KMS-11 (cell line): ENCODE measurements around the gene ITGAL.
"Not testable (repeated sequence)": the region's sequence is repeated elsewhere in the genome, so short reads cannot be mapped to it uniquely, and the experiment has no call there.

Experiments used
- H2AFZ ChIP-seq: fragments of 200-600 bp; sonication (generic); 2 replicates; pipeline ENCODE4 v1.6.1; 2016; ENCODE audit warnings: antibody characterized with exemption, mixed run types, low read depth
- H3K27ac ChIP-seq: fragments of 200-600 bp; sonication (generic); 2 replicates; pipeline ENCODE4 v1.6.1; 2016; ENCODE audit warnings: mild to moderate bottlenecking, mixed run types
- H3K27me3 ChIP-seq: fragments of 200-600 bp; sonication (generic); 2 replicates; pipeline ENCODE4 v1.6.1; 2017; ENCODE audit warnings: mild to moderate bottlenecking, low read depth, mixed run types, moderate library complexity; ENCODE audit not compliant: insufficient read depth
- H3K36me3 ChIP-seq: fragments of 200-600 bp; sonication (generic); 2 replicates; pipeline ENCODE4 v1.6.1; 2017; ENCODE audit warnings: mild to moderate bottlenecking, mixed run types; ENCODE audit not compliant: insufficient read depth
- H3K4me1 ChIP-seq: fragments of 200-600 bp; sonication (generic); 2 replicates; pipeline ENCODE4 v1.6.1; 2016; ENCODE audit warnings: mild to moderate bottlenecking, low read depth, mixed run types; ENCODE audit not compliant: poor library complexity, severe bottlenecking
- H3K4me2 ChIP-seq: fragments of 200-600 bp; sonication (generic); 2 replicates; pipeline ENCODE4 v1.7.0; 2016; ENCODE audit warnings: mild to moderate bottlenecking, mixed run types
- H3K4me3 ChIP-seq: fragments of 200-600 bp; sonication (generic); IDR thresholded peaks from 2 replicates; pipeline ENCODE4 v1.6.1; 2017; ENCODE audit warnings: low read depth, low read length, mixed read lengths; ENCODE audit not compliant: insufficient read depth
- H3K79me2 ChIP-seq: fragments of 200-600 bp; sonication (generic); 2 replicates; pipeline ENCODE4 v1.6.1; 2016; ENCODE audit warnings: low read depth, mixed run types; ENCODE audit not compliant: insufficient read depth
- H3K9ac ChIP-seq: fragments of 200-600 bp; sonication (generic); 2 replicates; pipeline ENCODE4 v1.6.1; 2016; ENCODE audit warnings: mild to moderate bottlenecking, mixed run types
- H4K20me1 ChIP-seq: fragments of 200-600 bp; sonication (generic); 2 replicates; pipeline ENCODE4 v1.6.1; 2016; ENCODE audit warnings: mild to moderate bottlenecking, mixed run types; ENCODE audit not compliant: insufficient read depth
- CTCF ChIP-seq: fragments of 200-600 bp; sonication (generic); conservative IDR thresholded peaks from 2 replicates; pipeline ENCODE4 v1.6.1; 2017; ENCODE audit warnings: low read depth, mild to moderate bottlenecking, antibody characterized with exemption, low read length, moderate library complexity, mixed read lengths

ITGAL gene

DNA sequence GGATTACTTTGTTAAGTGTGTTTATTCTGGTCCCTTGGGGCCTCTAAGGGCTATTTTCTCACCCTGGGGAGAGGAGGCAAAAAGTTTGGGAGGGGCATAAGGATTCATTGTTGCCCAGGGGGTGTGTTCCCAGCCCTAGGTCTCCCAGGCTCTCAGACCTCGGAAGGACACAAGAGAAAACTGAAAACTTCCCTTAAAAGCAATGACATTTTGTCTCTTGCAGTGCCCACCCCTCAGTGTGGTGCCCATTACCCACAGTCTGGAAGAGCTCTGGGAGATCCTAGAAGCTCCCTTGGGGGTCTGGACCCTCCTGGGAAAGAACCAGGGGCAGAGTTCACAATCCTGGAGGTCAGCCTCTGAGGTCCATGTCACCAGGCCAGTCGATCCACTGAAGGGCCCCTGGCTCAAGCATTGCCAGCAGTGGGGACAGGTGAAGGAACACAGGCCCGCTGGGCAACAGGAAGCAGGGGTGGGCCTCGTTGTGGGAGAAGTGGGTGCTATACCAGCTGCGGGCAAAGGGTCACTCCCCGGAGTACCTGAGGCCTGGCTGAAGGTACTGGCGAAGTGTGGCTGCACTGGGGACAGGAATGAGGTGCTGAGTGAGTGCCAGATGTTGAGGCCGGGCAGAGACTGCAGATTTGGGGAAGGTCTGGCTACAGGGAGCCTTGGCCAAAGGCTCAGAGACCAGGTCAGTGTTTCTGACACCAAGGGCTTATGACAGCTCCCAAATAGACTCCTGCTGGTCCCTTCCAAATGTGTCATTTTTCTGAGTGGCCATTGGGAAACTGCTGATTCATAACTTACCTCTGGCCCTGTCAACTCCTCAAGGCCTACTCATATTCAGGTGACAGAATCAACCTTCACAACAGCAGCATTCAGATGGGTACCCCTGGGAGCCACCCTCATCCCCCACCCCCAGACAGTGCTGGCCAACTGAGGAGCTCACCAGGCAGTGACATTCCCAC, 66.7 kb downstream of the ITGAL start:
- peaks cover 12% of the 10 kb centered on the region for H3K4me1 ChIP-seq
- no peaks in the 10 kb centered on the region for H3K27me3 ChIP-seq
- no peak overlapping the region for H3K4me2 ChIP-seq

GRCh38 chr16:30539986-30540526, 67.5 kb downstream of the ITGAL start:
- not testable (repeated sequence) for H3K4me3 ChIP-seq, H2AFZ ChIP-seq, H4K20me1 ChIP-seq, H3K9ac ChIP-seq, H3K27me3 ChIP-seq, H3K36me3 ChIP-seq, H3K79me2 ChIP-seq, H3K4me2 ChIP-seq, H3K27ac ChIP-seq
- H3K4me1 ChIP-seq = peaks cover 12% of the 10 kb centered on the region

More for the DNA sequence above, 66.7 kb downstream of the ITGAL start:
- Histone ChIP-seq H3K27ac (no peak overlapping the region), H3K9ac (no peak overlapping the region), H2AFZ (no peak overlapping the region), H3K36me3 (no peaks in the 10 kb centered on the region), H4K20me1 (no peaks in the 10 kb centered on the region), H3K4me3 (no peak overlapping the region), H3K79me2 (no peaks in the 10 kb centered on the region; the same call in 1 of the 2 replicates)
- TF ChIP-seq CTCF = no peak

DNA sequence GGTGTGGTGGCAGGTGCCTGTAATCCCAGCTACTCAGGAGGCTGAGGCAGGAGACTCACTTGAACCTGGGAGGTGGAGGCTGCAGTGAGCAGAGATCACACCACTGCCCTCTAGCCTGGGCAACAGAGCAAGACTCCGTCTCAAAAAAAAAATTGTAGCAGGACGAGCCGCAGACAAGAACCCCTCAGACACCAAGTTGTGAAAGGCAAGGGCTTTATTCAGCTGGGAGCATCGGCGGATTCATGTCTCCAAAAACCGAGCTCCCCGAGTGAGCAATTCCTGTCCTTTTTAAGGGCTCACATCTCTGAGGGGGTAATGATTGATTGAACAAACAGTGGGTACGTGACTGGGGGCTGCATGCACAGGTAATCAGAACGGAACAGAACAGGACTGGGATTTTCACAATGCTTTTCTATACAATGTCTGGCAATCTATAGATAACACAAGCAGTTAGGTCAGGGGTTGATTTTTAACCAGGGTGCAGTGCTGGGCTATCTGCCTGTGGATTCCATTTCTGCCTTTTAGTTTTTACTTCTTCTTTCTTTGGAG, 68.4 kb downstream of the ITGAL start:
- not testable (repeated sequence) for H3K79me2 ChIP-seq, H3K27ac ChIP-seq, H3K4me2 ChIP-seq, H4K20me1 ChIP-seq, H3K4me1 ChIP-seq, H3K36me3 ChIP-seq, H3K4me3 ChIP-seq, H2AFZ ChIP-seq, H3K9ac ChIP-seq, H3K27me3 ChIP-seq

GRCh38 chr16:30541502-30542329, 69.2 kb downstream of the ITGAL start:
- TF ChIP-seq CTCF = no peak
- Histone ChIP-seq H3K27me3 (no peaks in the 10 kb centered on the region), H3K36me3 (no peaks in the 10 kb centered on the region), H3K4me2 (no peak overlapping the region), H3K79me2 (no peaks in the 10 kb centered on the region), H3K4me3 (no peak overlapping the region), H4K20me1 (no peaks in the 10 kb centered on the region), H3K4me1 (no peaks in the 10 kb centered on the region), H2AFZ (no peak overlapping the region), H3K9ac (no peak overlapping the region), H3K27ac (no peak overlapping the region)

GRCh38 chr16:30543067-30543466, 70.5 kb downstream of the ITGAL start:
- Histone ChIP-seq H3K27ac (no peak overlapping the region), H3K4me1 (no peaks in the 10 kb centered on the region), H3K79me2 (no peaks in the 10 kb centered on the region), H2AFZ (no peak overlapping the region), H4K20me1 (no peaks in the 10 kb centered on the region), H3K9ac (no peak overlapping the region), H3K27me3 (no peaks in the 10 kb centered on the region), H3K4me2 (no peak overlapping the region), H3K4me3 (no peak overlapping the region), H3K36me3 (no peaks in the 10 kb centered on the region)
- TF ChIP-seq CTCF = no peak
